22Rv1 (cell line): Measurements from ENCODE around the gene CCL13.
"Not testable (repeated sequence)": the region's sequence is repeated elsewhere in the genome, so short reads cannot be mapped to it uniquely, and the experiment has no call there.

Experiments used
- H3K27ac ChIP-seq: fragments of 450-650 bp; 2 replicates; pipeline ENCODE4 v1.5.1; 2017
- CTCF ChIP-seq: fragments of 450-650 bp; IDR thresholded peaks from 2 replicates; pipeline ENCODE4 v1.5.1; 2017; ENCODE audit warnings: mild to moderate bottlenecking
- ZFX ChIP-seq: fragments of 450-650 bp; IDR thresholded peaks from 2 replicates; pipeline ENCODE4 v1.6.1; 2017; ENCODE audit warnings: antibody characterized with exemption, borderline replicate concordance

The CCL13 gene

GRCh38 chr17:34318474-34318873 is 37.8 kb upstream of the CCL13 start:
- TF ChIP-seq CTCF (peak; percentile 28), ZFX (no peak)
- no peak overlapping the region for H3K27ac ChIP-seq

GRCh38 chr17:34319039-34319483 is 37.2 kb upstream of the CCL13 start, which contains the start of gene CCL8:
CCL8 (plus strand) TSS chr17:34319435; CDS start chr17:34319502, 67 bp downstream.
- no peak for TF ChIP-seq ZFX
- no peak for TF ChIP-seq CTCF
- H3K27ac ChIP-seq, result no peak within 1 kb of the TSS

- H3K27ac ChIP-seq, result no peak overlapping the region
- TF ChIP-seq ZFX (no peak), CTCF (no peak)
Measured at GRCh38 chr17:34321964-34322363, 34.3 kb upstream of the CCL13 start.

GRCh38 chr17:34327580-34327979 is 28.7 kb upstream of the CCL13 start:
- not testable (repeated sequence) for H3K27ac ChIP-seq

- no peak for TF ChIP-seq ZFX
- no peak for TF ChIP-seq CTCF
- H3K27ac ChIP-seq, result no peak overlapping the region
Measured at GRCh38 chr17:34337701-34338100, 18.6 kb upstream of the CCL13 start.

GRCh38 chr17:34339138-34339770 is 17.0 kb upstream of the CCL13 start:
- H3K27ac ChIP-seq, result no peak overlapping the region
- TF ChIP-seq CTCF, result no peak
- no peak for TF ChIP-seq ZFX

- no peak for TF ChIP-seq CTCF
- no peak for TF ChIP-seq ZFX
- H3K27ac ChIP-seq, result no peak overlapping the region
Measured at GRCh38 chr17:34341916-34342315, 14.4 kb upstream of the CCL13 start.

GRCh38 chr17:34347063-34347462 is 9.2 kb upstream of the CCL13 start:
- TF ChIP-seq CTCF (no peak), ZFX (no peak)

More at GRCh38 chr17:34347063-34347462, 9.2 kb upstream of the CCL13 start:
- no peak overlapping the region for H3K27ac ChIP-seq
